Neuron (in vitro differentiated cells): ENCODE data around the gene BEGAIN.

Source experiments
- H2AFZ ChIP-seq: one replicate; pipeline ENCODE4 v1.6.1; 2013; ENCODE audit warnings: low read depth, mild to moderate bottlenecking, inconsistent platforms, low read length, moderate library complexity
- H3K27me3 ChIP-seq: one replicate; pipeline ENCODE4 v1.6.1; 2013; ENCODE audit warnings: low read length; ENCODE audit not compliant: insufficient read depth
- H3K36me3 ChIP-seq: one replicate; pipeline ENCODE4 v1.6.1; 2013; ENCODE audit warnings: low read length; ENCODE audit not compliant: insufficient read depth
- H3K4me1 ChIP-seq: one replicate; pipeline ENCODE4 v1.6.1; 2013; ENCODE audit warnings: low read length; ENCODE audit not compliant: insufficient read depth
- H3K4me3 ChIP-seq: 2 replicates; pipeline ENCODE4 v1.5.1; 2013; ENCODE audit warnings: mild to moderate bottlenecking, low read length, moderate library complexity
- H3K9me3 ChIP-seq: one replicate; pipeline ENCODE4 v1.6.1; 2013; ENCODE audit warnings: low read length

BEGAIN gene

GRCh38 chr14:100568998-100569733, 18.1 kb downstream of the BEGAIN start:
- Histone ChIP-seq H3K4me3 (no peak overlapping the region), H2AFZ (no peak overlapping the region), H3K9me3 (no peaks in the 10 kb centered on the region), H3K36me3 (no peaks in the 10 kb centered on the region), H3K27me3 (peaks cover 83% of the 10 kb centered on the region), H3K4me1 (peaks cover 23% of the 10 kb centered on the region)

DNA sequence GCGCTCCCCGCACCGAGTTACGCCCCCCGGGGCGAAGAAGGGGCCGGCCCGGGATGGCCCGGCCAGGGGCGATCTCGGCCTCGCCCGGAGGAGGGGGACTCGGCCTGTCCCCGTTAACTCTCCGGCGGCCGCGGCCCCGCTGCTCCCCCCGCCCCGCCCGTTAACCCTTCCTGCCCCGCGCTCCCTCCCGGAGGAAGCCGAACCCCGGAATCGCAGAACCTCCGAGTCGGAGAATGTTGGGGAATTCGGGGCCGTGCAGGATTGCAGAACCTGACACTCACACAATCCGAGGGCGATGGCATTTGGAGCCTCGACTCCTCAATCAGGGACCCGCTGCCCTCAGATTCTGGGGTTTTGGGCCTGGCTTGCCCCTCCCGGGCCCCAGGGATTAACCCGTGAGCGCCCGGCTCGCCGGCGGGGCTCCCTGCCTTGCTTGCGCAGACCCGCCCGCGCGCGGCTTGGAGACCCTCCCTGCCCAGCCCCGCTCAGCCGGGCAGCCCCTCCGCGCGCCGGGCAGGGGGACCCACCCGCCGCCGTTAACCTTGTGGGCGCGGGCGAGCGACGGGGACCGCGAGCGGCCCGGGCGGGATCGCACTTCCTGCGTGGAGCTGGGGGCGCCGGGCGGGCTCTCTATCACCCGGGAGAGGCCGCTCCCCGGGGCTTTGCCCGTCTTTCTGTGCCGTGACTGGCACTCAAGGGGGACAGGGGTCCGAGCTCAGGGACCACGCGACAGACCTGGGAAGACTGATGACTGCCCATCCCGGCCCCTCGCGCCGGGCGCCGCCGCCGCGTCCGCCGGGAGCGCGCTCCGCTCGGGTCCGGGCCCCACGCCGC, 18.8 kb downstream of the BEGAIN start:
- Histone ChIP-seq H3K36me3 (no peaks in the 10 kb centered on the region), H3K27me3 (peaks cover 83% of the 10 kb centered on the region), H3K4me3 (peak overlapping the region; percentile 21), H3K4me1 (peaks cover 23% of the 10 kb centered on the region), H3K9me3 (no peaks in the 10 kb centered on the region), H2AFZ (peak overlapping the region; percentile 51)

DNA sequence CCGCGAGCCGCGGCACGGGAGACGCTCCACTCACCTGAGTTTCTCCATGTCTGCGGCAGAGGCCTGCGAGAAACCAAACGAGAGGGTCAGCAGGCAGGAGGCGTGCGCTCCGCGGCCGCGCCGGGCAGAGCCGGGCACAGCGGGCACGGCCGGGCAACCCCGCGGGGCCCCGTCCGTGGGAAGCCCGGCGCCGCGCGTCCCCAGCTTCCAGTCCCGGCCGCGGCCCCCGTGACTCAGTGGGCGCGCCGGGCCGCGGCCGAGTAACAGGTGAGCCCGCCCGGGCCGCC, 19.4 kb downstream of the BEGAIN start:
- H2AFZ ChIP-seq, result no peak overlapping the region
- H3K9me3 ChIP-seq, result no peaks in the 10 kb centered on the region
- H3K4me3 ChIP-seq, result no peak overlapping the region
- H3K27me3 ChIP-seq, result peaks cover 85% of the 10 kb centered on the region
- peaks cover 23% of the 10 kb centered on the region for H3K4me1 ChIP-seq
- no peaks in the 10 kb centered on the region for H3K36me3 ChIP-seq

- Histone ChIP-seq H3K27me3 (peaks cover 80% of the 10 kb centered on the region), H3K36me3 (no peaks in the 10 kb centered on the region), H2AFZ (no peak overlapping the region), H3K4me1 (peaks cover 23% of the 10 kb centered on the region), H3K4me3 (peak overlapping the region; percentile 8), H3K9me3 (no peaks in the 10 kb centered on the region)
Measured at GRCh38 chr14:100567009-100567876, 20.0 kb downstream of the BEGAIN start.

- Histone ChIP-seq H3K4me3 (no peak overlapping the region), H2AFZ (no peak overlapping the region), H3K36me3 (no peaks in the 10 kb centered on the region), H3K9me3 (no peaks in the 10 kb centered on the region), H3K27me3 (peaks cover 74% of the 10 kb centered on the region), H3K4me1 (peaks cover 23% of the 10 kb centered on the region)
Measured at GRCh38 chr14:100566586-100566985, 20.6 kb downstream of the BEGAIN start.

- H3K36me3 ChIP-seq, result no peaks in the 10 kb centered on the region
- H3K4me1 ChIP-seq, result peaks cover 23% of the 10 kb centered on the region
- no peak overlapping the region for H2AFZ ChIP-seq
- no peaks in the 10 kb centered on the region for H3K9me3 ChIP-seq
- H3K4me3 ChIP-seq, result no peak overlapping the region
- peaks cover 69% of the 10 kb centered on the region for H3K27me3 ChIP-seq
Measured at GRCh38 chr14:100566119-100566518, 21.1 kb downstream of the BEGAIN start.

DNA sequence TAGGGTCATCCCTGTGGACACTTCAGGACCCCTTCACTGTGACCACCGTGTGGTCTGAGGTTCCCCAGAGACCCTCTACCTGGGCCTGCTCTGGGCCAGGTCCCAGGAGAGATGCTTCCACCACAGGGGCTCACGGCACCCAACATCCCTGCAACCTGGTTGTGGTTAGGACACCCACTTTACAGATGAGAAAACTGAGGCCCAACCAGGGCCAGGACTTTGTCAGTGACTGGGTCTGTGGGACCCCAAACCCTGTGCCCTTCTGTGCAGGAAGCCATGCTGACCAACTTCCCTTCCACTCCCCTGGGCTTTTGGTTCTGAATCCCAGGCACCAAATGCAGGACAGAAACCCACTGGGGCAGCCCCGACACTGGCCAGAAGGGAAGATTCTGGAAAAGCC, 21.6 kb downstream of the BEGAIN start:
- no peak overlapping the region for H3K4me3 ChIP-seq
- H3K36me3 ChIP-seq, result no peaks in the 10 kb centered on the region
- peaks cover 23% of the 10 kb centered on the region for H3K4me1 ChIP-seq
- peaks cover 65% of the 10 kb centered on the region for H3K27me3 ChIP-seq
- no peaks in the 10 kb centered on the region for H3K9me3 ChIP-seq
- H2AFZ ChIP-seq, result no peak overlapping the region

- H3K9me3 ChIP-seq, result no peaks in the 10 kb centered on the region
- no peaks in the 10 kb centered on the region for H3K36me3 ChIP-seq
- no peak overlapping the region for H3K4me3 ChIP-seq
- H2AFZ ChIP-seq, result no peak overlapping the region
- peaks cover 53% of the 10 kb centered on the region for H3K27me3 ChIP-seq
- H3K4me1 ChIP-seq, result peaks cover 19% of the 10 kb centered on the region
Measured at GRCh38 chr14:100564512-100564911, 22.7 kb downstream of the BEGAIN start.

- peaks cover 7% of the 10 kb centered on the region for H3K4me1 ChIP-seq
- H3K9me3 ChIP-seq, result no peaks in the 10 kb centered on the region
- H3K27me3 ChIP-seq, result peaks cover 50% of the 10 kb centered on the region
- H2AFZ ChIP-seq, result no peak overlapping the region
- H3K4me3 ChIP-seq, result no peak overlapping the region
- no peaks in the 10 kb centered on the region for H3K36me3 ChIP-seq
Measured at GRCh38 chr14:100562751-100563150, 24.5 kb downstream of the BEGAIN start.

- Histone ChIP-seq H3K36me3 (no peaks in the 10 kb centered on the region), H3K27me3 (peaks cover 47% of the 10 kb centered on the region), H2AFZ (no peak overlapping the region), H3K4me1 (no peaks in the 10 kb centered on the region), H3K4me3 (no peak overlapping the region), H3K9me3 (no peaks in the 10 kb centered on the region)
Measured at GRCh38 chr14:100561005-100561404, 26.2 kb downstream of the BEGAIN start.

DNA sequence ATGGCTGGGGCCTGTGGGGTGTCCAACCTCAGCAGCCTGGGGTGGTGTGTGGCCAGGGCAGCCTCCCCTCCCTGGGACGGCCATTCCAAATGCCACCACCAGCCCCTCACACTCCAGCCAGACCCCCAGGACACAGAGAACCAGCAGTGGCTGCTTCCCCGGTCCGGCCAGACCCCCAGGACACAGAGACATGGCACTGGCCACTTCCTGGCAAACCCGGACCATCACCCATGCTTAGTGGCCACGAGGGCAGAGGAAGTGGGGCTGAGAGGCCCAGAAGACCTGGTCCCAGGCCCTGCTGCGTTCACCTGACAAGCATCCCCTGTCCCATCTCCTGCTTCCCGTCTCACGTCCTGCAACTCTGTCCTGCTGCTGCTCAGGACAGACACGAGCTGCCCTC, 26.7 kb downstream of the BEGAIN start:
- no peaks in the 10 kb centered on the region for H3K9me3 ChIP-seq
- no peaks in the 10 kb centered on the region for H3K4me1 ChIP-seq
- H3K4me3 ChIP-seq, result no peak overlapping the region
- H3K36me3 ChIP-seq, result no peaks in the 10 kb centered on the region
- no peak overlapping the region for H2AFZ ChIP-seq
- H3K27me3 ChIP-seq, result peaks cover 42% of the 10 kb centered on the region

GRCh38 chr14:100559455-100559854, 27.8 kb downstream of the BEGAIN start:
- Histone ChIP-seq H3K9me3 (no peaks in the 10 kb centered on the region), H3K27me3 (peaks cover 32% of the 10 kb centered on the region), H3K4me3 (no peak overlapping the region), H3K4me1 (no peaks in the 10 kb centered on the region), H2AFZ (no peak overlapping the region), H3K36me3 (no peaks in the 10 kb centered on the region)

- no peaks in the 10 kb centered on the region for H3K36me3 ChIP-seq
- peaks cover 28% of the 10 kb centered on the region for H3K27me3 ChIP-seq
- H2AFZ ChIP-seq, result no peak overlapping the region
- H3K4me1 ChIP-seq, result no peaks in the 10 kb centered on the region
- no peak overlapping the region for H3K4me3 ChIP-seq
- H3K9me3 ChIP-seq, result no peaks in the 10 kb centered on the region
Measured at GRCh38 chr14:100558966-100559365, 28.3 kb downstream of the BEGAIN start.
